Suprapubic skin (tissue), 4 donors: Measurements from ENCODE around the gene BOD1L1.

Experiments used
- CTCF ChIP-seq, 2 donors: fragments of 200-600 bp in 1 of 2; fragments of 450-650 bp in 1 of 2; sonication (generic) in 1 of 2; IDR thresholded peaks; one replicate each; pipeline ENCODE4 v1.5.1; 2016 to 2019; ENCODE audit warnings: antibody characterized with exemption in 2 of 2, mild to moderate bottlenecking in 1 of 2, moderate library complexity in 1 of 2
- EP300 ChIP-seq: sonication (generic); formaldehyde crosslinking; IDR thresholded peaks from one replicate; pipeline ENCODE4 v1.6.1; 2017; ENCODE audit warnings: antibody characterized with exemption
- POLR2AphosphoS5 ChIP-seq, 3 donors: sonication (generic); formaldehyde crosslinking; IDR thresholded peaks; one replicate each; pipeline ENCODE4 v1.6.1; 2017; ENCODE audit warnings: antibody characterized with exemption in 3 of 3

- TF ChIP-seq CTCF (IDR thresholded peaks at IDR 0.05), result no peak
- no peak for TF ChIP-seq POLR2AphosphoS5 (IDR thresholded peaks at IDR 0.05)
- TF ChIP-seq EP300, result no peak
Measured at GRCh38 chr4:13601848-13602247, 25.7 kb downstream of the BOD1L1 start.
